Right ventricle myocardium inferior (tissue), 1 donor: ENCODE data around the gene HAO2. TPM values are rescaled to one million over a fixed set of nuclear protein-coding genes. Genes with fewer than 3 reads are reported as not detected.
"Not testable (repeated sequence)": the region's sequence is repeated elsewhere in the genome, so short reads cannot be mapped to it uniquely, and the experiment has no call there.

Experiments used
- ATAC-seq: fragments of 200-7000 bp; cut with Tn5 transposase; one replicate; pipeline ENCODE4 v1.9.1; 2020; ENCODE audit warnings: mild to moderate bottlenecking, moderate library complexity
- DNase-seq: peaks from one replicate; pipeline ENCODE4 v3.0.0; 2021; ENCODE audit errors: missing footprints
- intact Hi-C: fragments of 100-400 bp; cut with DNase I; formaldehyde crosslinking; loops from one replicate; pipeline ENCODE4 v1.11.0; 2022
- long read RNA-seq: library from polyadenylated mRNA; unstranded; transcript quantifications from one replicate; pipeline ENCODE4 v2.0.0, GENCODE V29; 2021
- total RNA-seq: library from RNA; stranded (reverse); fragmentation: NEBNext Ultra II Directional; extraction: Animal tissue kit (Norgen Biotek cat#: 25700); gene quantifications from one replicate; pipeline ENCODE4 v1.2.1, GENCODE V29; 2021
- donor health status: DM: no; HTN: yes; CAD: no; lungs with severe emphysema.

Gene HAO2
- not detected for total RNA-seq
- long read RNA-seq = 0 reads

GRCh38 chr1:119368554-119368953 is at the start of gene HAO2:
Gene HAO2 (plus strand): TSS chr1:119368785. CDS start chr1:119381086, 12,301 bp downstream.
- DNase-seq = no peak
- intact Hi-C loops = loop anchor here (5.0 kb wide), 1 partner anchor 81 kb away; no protein-coding TSS in a partner anchor
- no peak for ATAC-seq

- no peak for DNase-seq
- no peak for ATAC-seq
Observed at GRCh38 chr1:119320100-119320499, 48.5 kb upstream of the HAO2 start.

GRCh38 chr1:119321666-119322419 is 46.7 kb upstream of the HAO2 start:
- DNase-seq = no peak
- intact Hi-C loops = no loop called here
- ATAC-seq = no peak

More at GRCh38 chr1:119320100-119320499, 48.5 kb upstream of the HAO2 start:
- intact Hi-C loops = no loop called here

- DNase-seq = no peak
- ATAC-seq = peak; percentile 52
- intact Hi-C loops = no loop called here
Observed at GRCh38 chr1:119323216-119323982, 45.2 kb upstream of the HAO2 start.

GRCh38 chr1:119324198-119324597 is 44.4 kb upstream of the HAO2 start:
- intact Hi-C loops = no loop called here
- DNase-seq (no peak), ATAC-seq (no peak)

- no peak for ATAC-seq
- intact Hi-C loops = no loop called here
- DNase-seq = no peak
Observed at GRCh38 chr1:119326251-119326650, 42.3 kb upstream of the HAO2 start.

- intact Hi-C loops = no loop called here
- ATAC-seq (no peak), DNase-seq (no peak)
Observed at GRCh38 chr1:119327094-119327449, 41.5 kb upstream of the HAO2 start.

- intact Hi-C loops = no loop called here
- ATAC-seq (peak; percentile 45), DNase-seq (no peak)
Observed at GRCh38 chr1:119327450-119328155, 41.0 kb upstream of the HAO2 start.

- intact Hi-C loops = no loop called here
- ATAC-seq (no peak), DNase-seq (no peak)
Observed at GRCh38 chr1:119329541-119330461, 38.8 kb upstream of the HAO2 start.

GRCh38 chr1:119330466-119331189 is 38.0 kb upstream of the HAO2 start:
- DNase-seq (no peak), ATAC-seq (no peak)
- intact Hi-C loops = no loop called here

GRCh38 chr1:119331190-119331515 is 37.4 kb upstream of the HAO2 start:
- no peak for ATAC-seq
- intact Hi-C loops = no loop called here
- DNase-seq = no peak

- ATAC-seq (no peak), DNase-seq (no peak)
- intact Hi-C loops = no loop called here
Observed at GRCh38 chr1:119331915-119332314, 36.7 kb upstream of the HAO2 start.

- DNase-seq (no peak), ATAC-seq (no peak)
- intact Hi-C loops = no loop called here
Observed at GRCh38 chr1:119332622-119333021, 36.0 kb upstream of the HAO2 start.

GRCh38 chr1:119333163-119333896 is 35.3 kb upstream of the HAO2 start:
- intact Hi-C loops = no loop called here
- ATAC-seq (no peak), DNase-seq (no peak)

GRCh38 chr1:119333897-119334250 is 34.7 kb upstream of the HAO2 start:
- intact Hi-C loops, ATAC-seq, DNase-seq: not testable (repeated sequence)

GRCh38 chr1:119336848-119337247 is 31.7 kb upstream of the HAO2 start:
- DNase-seq = no peak
- intact Hi-C loops = no loop called here
- ATAC-seq = no peak

- ATAC-seq (no peak), DNase-seq (no peak)
- intact Hi-C loops = no loop called here
Observed at GRCh38 chr1:119338004-119338403, 30.6 kb upstream of the HAO2 start.

GRCh38 chr1:119338757-119339156 is 29.8 kb upstream of the HAO2 start:
- intact Hi-C loops = no loop called here
- DNase-seq (no peak), ATAC-seq (no peak)
